Measurements from ENCODE around the gene TBC1D5.

TBC1D5 gene

DNA sequence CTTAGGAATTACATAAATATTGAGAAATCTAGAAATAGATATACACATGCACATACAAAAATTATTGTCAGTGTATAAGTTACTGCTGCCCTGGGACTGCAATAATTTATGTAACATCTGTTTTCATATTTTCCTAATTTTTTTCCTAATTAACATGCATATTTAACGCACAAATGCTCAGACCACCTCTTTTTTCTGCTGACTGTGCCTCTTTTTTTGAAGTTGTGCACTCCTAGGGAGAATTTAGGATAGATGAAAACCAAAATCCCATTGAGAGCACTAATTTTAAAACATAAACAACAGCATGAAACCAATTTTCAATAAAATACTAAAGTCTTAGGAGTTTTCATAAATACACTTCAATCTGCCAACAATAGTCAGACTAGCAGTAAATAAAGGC lies 154.0 kb downstream of the TBC1D5 start:
- no peak for DNase-seq

DNA sequence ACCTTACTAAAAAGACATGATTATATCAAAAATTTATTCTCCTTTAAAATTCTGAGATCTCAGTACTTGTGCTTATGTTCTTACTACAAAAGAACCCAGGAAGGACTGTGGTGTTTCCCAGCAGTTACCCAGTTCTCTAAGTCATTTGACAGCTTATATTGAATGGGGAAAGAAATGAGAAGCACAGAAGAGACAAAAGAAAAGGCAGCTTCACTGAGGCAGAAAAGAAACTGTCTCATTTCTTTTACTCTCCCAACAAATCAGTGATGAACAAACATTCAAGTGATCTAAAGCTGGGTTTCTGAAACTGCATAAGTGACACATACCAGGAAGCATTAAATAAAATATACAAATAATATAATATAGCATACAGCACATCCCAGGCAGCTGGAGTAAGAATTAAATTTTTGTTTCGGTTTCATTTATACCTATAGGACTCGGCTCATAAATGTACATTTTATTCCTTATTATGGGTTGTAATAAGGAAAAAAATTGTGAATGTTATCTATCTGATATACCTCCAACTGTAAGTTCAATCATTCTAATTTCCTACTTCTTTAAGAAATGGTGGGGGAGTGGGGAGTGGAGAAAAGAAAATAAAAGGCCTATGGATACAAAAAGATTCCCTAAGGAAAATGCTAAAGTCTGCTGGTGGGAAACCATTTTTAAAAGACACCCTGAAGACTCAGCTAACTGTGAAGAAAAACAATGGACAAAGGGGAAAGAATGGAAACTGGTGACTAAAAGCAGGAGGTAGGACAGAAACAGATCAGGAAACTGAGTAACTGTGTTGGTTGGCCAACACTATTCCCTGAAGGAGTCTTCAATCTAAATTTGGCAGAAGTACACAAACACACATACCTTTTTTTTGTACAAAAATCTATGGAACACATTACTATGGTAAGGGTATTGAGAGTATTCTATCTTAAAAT lies 156.8 kb downstream of the TBC1D5 start:
- no peak for DNase-seq

DNA sequence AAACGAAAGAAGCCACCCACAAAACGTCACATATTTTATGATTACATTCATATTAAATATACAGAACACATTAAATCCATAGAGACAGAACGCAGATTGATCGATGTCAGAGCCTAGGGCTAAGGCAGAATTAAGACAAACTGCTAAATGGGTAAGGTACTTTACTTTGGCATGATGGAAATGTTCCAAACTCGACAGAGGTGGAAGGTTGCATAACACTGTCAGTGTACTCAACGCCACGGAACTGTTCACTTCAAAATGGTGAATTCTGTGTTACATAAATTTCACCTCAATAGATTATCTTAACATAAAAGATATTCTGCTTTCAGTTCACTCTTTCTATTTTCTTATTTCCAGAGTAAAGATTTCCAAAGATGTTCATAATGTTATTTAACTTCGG lies 158.4 kb downstream of the TBC1D5 start:
- no peak for DNase-seq

DNA sequence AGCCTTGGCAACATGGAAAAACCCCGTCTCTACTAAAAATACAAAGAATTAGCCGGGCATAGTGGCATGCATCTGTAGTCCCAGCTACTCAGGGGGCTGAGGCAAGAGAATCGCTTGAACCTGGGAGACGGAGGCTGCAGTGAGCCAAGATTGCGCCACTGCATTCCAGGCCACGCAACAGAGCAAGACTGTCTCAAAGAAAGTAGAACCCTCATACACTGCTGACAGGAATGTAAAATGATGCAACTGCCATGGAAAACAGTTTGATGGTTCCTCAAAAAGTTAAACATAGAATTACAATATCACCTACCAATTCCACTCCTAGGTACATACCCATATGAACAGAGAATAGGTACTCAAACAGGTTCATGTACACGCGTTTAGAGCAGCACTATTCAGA lies 158.9 kb downstream of the TBC1D5 start:
- DNase-seq = no peak

DNA sequence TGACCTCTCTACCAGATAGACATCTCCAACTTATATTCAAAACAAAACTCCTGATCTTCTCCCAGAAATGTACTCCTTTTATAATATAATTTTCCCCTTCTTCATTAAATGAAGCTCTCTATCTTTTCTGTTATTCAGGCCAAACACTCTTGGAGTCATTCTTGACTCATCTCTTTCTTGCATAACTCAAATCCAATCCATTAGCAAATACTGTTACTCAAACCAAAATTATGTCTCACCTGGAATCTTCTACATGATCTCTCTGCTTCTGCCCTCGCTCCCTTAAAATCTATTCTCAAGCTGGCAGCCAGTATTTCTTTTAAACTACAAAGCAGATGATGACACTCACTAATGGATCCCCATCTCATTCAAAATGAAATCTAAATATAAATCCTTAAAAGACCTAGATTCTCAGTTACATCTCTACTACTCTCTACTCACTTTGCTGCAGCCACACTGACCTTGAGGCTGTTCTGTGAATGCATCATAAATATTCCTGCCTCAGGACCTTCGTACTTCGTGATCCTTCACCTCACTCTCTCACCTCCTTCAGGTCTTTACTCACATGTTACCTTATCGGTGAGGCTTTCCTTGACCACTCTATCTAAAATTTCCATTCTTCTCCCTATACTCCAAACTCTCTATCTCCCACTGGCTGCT lies 160.9 kb downstream of the TBC1D5 start:
- DNase-seq = no peak

DNA sequence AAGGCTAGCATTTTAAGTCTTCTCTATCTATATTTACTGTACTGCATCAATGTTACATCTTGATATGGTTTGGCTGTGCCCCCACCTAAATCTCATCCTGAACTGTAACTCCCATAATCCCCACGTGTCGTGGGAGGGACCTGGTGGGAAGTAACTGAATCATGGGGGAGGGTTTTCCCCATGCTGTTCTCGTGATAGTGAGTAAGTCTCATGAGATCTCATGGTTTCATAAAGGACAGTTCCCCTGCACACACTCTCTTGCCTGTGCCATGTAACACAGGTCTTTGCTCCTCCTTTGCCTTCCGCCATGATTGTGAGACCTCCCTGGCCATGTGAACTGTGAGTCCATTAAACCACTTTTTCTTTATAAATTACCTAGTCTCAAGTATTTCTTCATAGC lies 161.5 kb downstream of the TBC1D5 start:
- no peak for DNase-seq

DNA sequence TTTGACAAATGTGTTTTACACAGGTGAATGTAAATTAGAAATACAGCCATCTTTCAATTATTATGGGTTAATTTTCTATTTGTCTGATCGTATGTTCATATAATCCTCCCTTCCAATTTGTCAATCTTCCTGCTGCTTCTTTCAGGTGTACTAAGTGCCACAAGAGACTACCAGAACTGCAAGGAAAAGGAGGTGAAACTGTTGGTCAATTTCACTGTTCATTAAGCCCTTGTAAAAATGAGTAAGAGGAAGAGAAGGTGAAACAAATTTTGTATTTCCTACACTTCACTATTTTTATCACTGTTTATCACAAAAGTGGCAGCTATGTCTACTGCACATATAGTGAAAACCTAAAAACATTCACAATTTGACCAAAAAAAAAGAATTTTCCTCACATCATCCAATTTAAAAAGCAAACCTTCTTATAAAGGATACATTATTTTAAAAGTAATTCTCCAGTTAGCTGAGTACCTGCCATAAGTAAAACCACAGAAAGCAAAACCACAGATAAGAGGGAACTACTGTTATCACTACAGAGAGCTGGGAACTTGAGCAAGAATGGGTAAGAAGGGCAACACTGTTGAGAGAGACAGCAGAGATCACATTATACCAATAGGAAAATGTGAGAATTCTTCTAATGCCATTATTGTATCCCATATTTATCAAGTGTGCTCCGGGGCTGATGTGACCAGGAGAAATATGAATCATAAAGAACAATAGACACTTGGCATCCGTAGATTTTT lies 163.0 kb downstream of the TBC1D5 start:
- peak in 1 of 5 experiments; percentile 74 for DNase-seq

DNA sequence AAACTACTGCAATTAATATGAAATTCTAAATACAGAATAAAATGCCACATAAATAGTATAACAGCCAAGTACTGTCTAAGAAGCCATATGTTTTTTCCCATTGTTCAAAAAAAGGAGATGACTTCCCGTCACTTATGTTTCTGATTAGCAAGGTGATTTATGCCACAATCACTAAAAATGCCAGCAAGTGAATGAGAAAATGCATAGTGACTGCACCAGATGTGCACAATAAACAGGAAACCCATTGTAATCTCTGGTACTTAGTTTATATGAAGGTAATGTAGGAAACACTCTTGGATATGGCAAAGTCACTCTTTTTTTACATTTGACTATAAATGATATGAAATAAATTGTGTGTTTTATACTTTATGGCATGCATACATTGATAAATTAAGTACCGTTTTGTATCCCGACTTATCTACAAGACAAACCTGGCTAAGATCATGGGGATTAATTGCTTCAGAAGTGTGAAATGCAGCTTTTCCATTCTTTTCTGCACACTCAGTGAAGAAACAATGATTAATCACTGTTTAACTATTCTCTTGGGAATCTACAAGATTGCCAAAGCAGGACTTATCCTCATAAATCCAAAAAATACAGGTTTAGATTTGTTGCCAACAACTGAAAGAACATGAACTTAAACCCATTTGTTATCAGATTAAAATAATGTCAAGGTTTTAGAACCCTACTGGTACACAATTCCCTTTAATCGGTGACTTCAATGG lies 164.5 kb downstream of the TBC1D5 start:
- DNase-seq = no peak

DNA sequence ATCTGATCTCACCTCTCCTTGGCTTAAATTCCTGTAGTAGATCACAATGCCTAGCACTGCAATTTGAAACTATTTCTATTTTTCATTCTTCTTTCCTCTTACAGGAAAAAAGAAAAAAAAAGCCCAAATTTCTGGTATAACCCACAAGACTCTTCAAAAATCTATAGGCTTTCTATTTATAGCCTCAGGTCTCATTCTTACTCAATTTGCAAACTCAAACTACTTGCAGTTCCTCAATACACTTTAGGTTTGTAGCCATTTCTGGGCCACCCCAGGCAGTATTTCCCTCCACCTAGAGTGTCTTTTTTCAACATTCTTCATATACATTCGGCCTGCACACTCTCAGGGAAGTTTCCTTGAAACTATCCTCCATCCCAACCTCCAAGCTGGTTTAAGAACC lies 169.0 kb downstream of the TBC1D5 start:
- DNase-seq = peak in 1 of 5 experiments; percentile 6

DNA sequence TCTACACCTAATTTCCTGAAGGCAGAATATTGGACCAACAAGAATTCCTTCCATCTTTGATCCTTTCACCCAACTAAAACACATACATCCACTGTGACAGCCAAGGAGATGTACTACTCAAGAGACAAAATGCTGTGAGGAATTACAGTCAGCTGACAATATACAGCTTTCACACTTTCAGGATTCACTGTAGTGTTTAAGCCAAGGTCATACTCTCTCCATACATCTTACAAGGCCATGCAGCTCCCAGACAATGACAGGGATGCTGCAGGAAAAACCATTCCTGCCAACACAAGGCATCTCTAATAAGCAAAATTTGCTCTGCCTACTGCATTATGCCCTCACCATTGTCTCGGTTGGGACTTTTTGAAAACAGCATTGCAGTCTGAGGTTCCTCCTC lies 170.7 kb downstream of the TBC1D5 start:
- no peak for DNase-seq

DNA sequence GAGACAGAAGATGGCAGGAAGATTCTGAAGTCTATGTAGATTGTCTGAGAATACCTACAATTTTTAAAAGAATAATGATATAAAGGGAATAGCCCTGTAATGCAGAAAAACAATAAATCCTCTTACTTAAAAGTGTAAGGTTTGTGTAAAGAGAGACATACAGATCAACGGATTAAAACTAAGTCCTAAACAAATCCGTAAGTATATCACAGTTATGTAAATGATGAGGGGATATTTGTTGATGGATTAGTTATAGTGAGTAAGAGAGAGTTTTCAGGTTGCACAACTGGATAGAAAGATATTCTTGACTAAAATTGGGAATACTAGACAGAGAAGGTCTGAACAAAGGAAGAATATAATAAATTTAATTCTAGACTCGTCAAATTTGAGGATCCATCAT lies 179.6 kb downstream of the TBC1D5 start:
- DNase-seq = no peak

DNA sequence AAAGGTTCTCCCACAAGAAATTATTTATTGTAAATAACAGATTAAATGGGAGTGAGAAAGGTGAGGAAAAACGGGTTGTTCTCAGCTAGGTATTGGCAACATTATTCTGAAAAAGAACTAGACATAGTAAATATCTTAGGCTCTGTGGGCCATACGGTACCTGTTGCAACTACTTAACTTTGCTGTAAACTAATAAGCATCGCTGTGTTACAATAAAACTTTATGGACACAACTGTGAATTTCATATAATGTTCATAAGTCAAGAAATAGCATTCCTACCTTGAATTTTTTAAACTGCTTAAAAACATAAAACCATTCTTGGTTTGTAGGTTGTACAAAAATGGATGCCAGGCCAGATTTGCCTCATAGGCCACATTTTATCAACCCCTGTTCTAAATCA lies 183.9 kb downstream of the TBC1D5 start:
- DNase-seq = no peak

DNA sequence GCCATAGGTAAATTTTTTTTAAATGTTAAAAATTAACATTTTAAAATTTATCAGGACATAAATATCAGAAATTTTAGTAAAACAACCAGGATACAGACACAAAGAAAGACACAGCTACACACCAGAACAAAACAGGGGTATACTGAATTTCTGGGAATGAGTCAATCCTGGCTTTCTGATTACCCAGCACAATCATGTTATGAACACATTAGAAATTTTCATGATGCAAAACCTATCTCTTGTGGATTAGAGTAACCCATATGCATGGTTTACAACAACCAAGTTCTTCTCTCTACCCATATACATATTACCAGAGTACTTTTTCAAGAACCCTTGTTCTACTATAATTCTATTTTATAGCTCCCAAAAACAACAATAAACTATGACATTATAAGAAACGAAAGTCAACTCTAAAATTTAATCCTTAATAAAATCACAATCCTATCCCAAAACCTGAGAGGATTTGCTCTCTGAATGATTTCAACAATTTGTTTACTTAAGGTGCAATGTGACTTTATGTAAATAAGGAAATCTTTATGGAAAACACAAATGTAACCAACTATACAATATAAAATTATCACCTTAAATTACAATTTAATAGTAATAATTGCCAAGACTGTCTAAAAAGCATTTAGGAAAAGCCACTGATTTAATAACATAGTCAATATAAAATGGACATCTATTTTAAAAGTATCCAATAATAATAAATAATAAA lies 184.5 kb downstream of the TBC1D5 start:
- DNase-seq = no peak

DNA sequence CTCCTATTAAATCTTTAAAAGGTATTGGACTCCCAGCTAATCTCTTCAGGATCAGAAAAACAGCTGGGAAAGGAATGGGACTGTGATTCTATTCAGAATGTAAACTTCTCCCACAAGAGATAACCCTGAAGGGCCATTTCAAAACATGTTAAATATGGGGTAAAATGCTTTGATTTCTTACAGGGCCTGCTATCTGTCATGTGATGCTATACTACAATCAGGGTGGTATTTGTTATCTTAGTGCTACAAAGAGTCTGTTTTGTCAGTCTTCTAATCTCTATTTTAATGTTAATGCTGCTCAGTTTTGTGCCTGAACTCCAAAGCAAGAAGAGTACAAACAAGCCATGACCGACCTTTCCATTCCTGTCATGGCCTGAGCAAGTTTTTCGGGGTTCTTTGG lies 186.9 kb downstream of the TBC1D5 start:
- no peak for DNase-seq

DNA sequence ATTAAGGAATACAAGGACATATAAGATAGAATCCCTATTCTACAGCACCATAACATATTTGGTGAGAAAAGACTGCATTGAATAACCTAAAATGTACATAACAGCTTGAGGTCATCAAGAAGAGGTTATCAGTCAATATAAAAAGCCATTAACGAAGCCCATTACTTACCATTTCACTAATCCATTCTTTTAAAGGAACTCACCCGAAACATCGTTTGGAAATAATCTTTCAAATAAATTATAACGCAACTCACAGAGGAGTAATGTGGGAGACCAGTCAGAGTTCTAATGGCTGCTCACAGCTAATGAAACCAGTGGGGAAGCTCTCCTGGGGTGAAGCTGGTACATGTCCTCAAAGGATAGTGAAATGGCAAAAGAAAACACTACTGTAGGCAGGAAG lies 188.4 kb downstream of the TBC1D5 start:
- no peak for DNase-seq

DNA sequence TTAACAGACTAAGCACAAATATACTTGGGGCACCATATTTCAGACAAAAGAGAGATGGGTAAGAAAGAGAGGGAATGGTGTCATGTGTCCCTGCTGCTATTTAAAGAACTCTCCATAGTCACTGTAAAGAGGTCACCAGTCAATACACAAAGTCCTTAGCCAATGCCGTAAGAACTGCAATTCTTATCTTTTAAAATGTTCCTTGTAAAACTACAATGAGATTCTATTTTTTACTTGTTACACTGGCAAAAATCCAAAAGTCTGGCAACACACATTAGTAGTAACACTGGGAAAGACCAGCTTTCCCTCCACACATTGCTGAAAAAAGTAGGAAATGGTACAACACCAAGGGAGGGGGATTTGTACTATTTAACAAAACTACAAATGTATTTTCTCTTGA lies 189.4 kb downstream of the TBC1D5 start:
- no peak for DNase-seq

DNA sequence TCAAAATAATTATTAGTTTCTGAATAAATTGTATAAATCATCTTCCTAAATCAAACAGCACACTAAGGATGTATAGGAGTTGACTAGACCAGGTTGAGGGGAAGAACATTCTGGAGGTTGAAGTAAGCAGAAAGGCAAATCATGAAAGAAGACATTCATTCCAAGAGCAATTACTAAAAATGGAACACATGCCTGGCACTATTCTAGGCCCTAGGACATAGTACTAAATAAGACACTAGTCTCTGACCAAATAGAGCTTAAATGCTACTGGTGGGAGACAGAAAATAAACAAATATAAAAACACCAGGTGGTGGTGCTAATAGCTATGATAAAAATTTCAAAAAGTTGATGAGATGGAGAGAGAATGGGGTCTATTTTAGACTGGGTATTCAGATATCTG lies 190.1 kb downstream of the TBC1D5 start:
- no peak for DNase-seq

DNA sequence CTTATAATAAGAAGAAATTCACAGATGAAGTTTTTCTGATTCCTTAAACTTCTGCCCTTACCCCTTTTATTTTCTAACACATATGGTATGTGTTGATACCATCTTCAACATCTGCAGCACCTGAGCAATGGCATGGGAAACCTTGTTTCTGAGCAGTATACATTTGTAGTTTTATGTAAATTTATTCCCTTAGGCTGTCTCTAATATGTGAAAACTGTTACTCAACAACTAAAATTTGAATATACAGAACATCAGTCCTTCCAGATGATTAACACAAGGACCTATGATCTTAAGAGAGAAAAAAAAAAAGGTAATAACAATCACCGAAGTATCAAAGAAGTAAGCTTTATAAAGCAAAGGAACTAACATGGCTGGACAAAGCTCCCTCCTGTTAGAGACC lies 190.5 kb downstream of the TBC1D5 start:
- no peak for DNase-seq

DNA sequence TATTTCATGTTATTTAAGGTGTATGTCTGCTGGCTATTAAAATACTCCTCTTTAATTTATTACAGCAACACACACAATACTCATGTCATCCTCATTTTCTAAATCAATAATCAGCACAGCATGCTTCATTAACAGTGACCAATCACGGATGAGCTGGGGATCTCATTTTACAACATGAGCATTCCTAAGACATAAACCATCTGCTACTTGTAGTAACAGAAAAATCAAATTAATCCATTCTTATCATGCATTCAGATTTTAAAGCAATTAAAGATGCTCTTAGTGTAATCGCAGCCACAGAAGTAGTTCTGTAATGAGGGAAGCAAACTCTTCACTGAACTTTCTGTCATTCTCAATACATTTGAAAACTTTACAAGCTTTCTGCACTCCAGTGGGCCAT lies 191.1 kb downstream of the TBC1D5 start:
- no peak for DNase-seq

DNA sequence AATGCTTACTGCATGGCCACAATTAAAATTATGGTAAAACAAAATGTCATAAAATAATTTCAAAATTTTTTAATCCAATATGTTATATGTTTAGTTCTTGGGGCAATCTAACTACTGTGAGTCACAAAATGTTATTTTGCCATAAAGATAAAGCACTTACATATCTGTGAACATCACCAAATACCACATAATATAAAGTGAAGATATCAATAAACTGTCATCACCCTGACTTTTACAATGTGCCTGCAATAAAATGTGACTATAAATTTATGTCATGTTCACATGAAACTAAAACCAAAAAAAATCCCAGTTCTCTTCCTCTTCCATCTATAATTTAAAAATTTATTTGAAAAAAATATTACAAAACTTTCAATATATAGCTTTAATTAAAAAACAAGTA lies 191.8 kb downstream of the TBC1D5 start:
- DNase-seq = no peak

DNA sequence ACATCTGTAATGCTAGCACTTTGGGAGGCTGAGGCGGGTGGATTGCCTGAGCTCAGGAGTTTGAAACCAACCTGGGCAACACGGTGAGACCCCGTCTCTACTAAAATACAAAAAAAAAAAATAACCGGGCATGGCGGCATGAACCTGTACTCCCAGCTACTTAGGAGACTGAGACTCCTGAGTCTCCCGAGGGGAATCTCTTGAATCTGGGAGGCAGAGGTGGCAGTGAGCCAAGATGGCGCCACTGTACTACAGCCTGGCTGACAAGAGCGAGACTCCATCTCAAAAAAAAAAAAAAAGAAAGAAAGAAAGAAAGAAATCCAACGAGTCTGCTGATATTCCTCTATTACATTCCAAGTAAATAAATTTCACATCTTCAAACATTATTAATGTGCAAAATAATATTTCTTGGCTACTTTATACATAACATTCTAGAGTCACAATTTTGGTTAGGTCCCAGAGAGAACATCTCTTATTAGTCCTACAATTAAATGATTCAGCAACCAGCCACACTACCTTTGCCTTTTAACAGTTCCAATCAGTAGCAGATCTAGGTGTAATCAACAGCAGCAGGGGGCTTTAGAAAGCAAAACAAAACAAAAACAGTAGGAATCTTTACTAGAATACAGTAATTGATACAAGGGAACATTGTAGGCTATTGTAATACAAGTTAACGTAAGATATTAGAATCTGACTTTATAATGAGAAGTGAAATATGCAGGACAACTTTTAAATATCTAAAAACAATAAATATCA lies 195.8 kb downstream of the TBC1D5 start:
- DNase-seq = no peak

Data from T-helper 2 cell (primary cell).